H9 (cell line): ENCODE data around the gene CDKAL1. TPM values are rescaled to one million over a fixed set of nuclear protein-coding genes. Genes with fewer than 3 reads are reported as not detected.

Source experiments
- DNase-seq: peaks from one replicate; pipeline ENCODE4 v3.0.0-alpha.2; 2017
- H2AFZ ChIP-seq: one replicate; pipeline ENCODE4 v1.6.1; 2013; ENCODE audit warnings: mild to moderate bottlenecking, low read length, control low read depth, moderate library complexity
- H2AK5ac ChIP-seq: 2 replicates; pipeline ENCODE4 v1.6.1; 2013; ENCODE audit warnings: low read length, control low read depth, mixed read lengths; ENCODE audit not compliant: insufficient read length
- H2BK120ac ChIP-seq: one replicate; pipeline ENCODE4 v1.6.1; 2013; ENCODE audit warnings: low read depth, mild to moderate bottlenecking, low read length, control low read depth, inconsistent platforms; ENCODE audit not compliant: poor library complexity, severe bottlenecking
- H2BK12ac ChIP-seq: 2 replicates; pipeline ENCODE4 v1.6.1; 2013; ENCODE audit warnings: low read length, control low read depth, mixed read lengths, low read depth; ENCODE audit not compliant: insufficient read length
- H2BK15ac ChIP-seq: 2 replicates; pipeline ENCODE4 v1.6.1; 2013; ENCODE audit warnings: low read depth, low read length, control low read depth
- H2BK20ac ChIP-seq: one replicate; pipeline ENCODE4 v1.6.1; 2013; ENCODE audit warnings: low read depth, mild to moderate bottlenecking, low read length, control low read depth, inconsistent platforms; ENCODE audit not compliant: poor library complexity, severe bottlenecking
- H2BK5ac ChIP-seq: 2 replicates; pipeline ENCODE4 v1.6.1; 2013; ENCODE audit warnings: low read length, control low read depth, mixed read lengths; ENCODE audit not compliant: insufficient read length
- H3K14ac ChIP-seq: 2 replicates; pipeline ENCODE4 v1.6.1; 2013; ENCODE audit warnings: low read length, control low read depth; ENCODE audit not compliant: insufficient read depth
- H3K18ac ChIP-seq: 2 replicates; pipeline ENCODE4 v1.6.1; 2013; ENCODE audit warnings: low read depth, mild to moderate bottlenecking, mixed read lengths, low read length, control low read depth; ENCODE audit not compliant: insufficient read length
- H3K23ac ChIP-seq: 2 replicates; pipeline ENCODE4 v1.6.1; 2013; ENCODE audit warnings: low read length, control low read depth, mixed read lengths, low read depth; ENCODE audit not compliant: insufficient read length
- H3K23me2 ChIP-seq: 2 replicates; pipeline ENCODE4 v1.6.1; 2013; ENCODE audit warnings: low read depth, mild to moderate bottlenecking, mixed read lengths, low read length, control low read depth; ENCODE audit not compliant: insufficient read length, poor library complexity, severe bottlenecking
- H3K27ac ChIP-seq: 2 replicates; pipeline ENCODE4 v1.5.1; 2013; ENCODE audit warnings: low read length, control low read depth, mixed read lengths, low read depth; ENCODE audit not compliant: insufficient read length
- H3K27me3 ChIP-seq: 2 replicates; pipeline ENCODE4 v1.6.1; 2013; ENCODE audit warnings: low read length, control low read depth, inconsistent platforms; ENCODE audit not compliant: insufficient read depth
- H3K4ac ChIP-seq: 2 replicates; pipeline ENCODE4 v1.6.1; 2013; ENCODE audit warnings: low read depth, mild to moderate bottlenecking, control low read depth, inconsistent platforms, low read length, moderate library complexity
- H3K4me1 ChIP-seq: 2 replicates; pipeline ENCODE4 v1.6.1; 2013; ENCODE audit warnings: low read length, control low read depth, inconsistent platforms; ENCODE audit not compliant: insufficient read depth
- H3K4me2 ChIP-seq: 2 replicates; pipeline ENCODE4 v1.6.1; 2013; ENCODE audit warnings: low read length, control low read depth, mixed read lengths; ENCODE audit not compliant: insufficient read length, insufficient read depth
- H3K56ac ChIP-seq: 2 replicates; pipeline ENCODE4 v1.6.1; 2013; ENCODE audit warnings: low read depth, mild to moderate bottlenecking, mixed read lengths, low read length, control low read depth; ENCODE audit not compliant: insufficient read length
- H3K79me1 ChIP-seq: 2 replicates; pipeline ENCODE4 v1.6.1; 2013; ENCODE audit warnings: low read depth, mild to moderate bottlenecking, moderate library complexity, low read length, control low read depth, inconsistent platforms; ENCODE audit not compliant: insufficient read depth, poor library complexity, severe bottlenecking
- H3K79me2 ChIP-seq: 2 replicates; pipeline ENCODE4 v1.6.1; 2013; ENCODE audit warnings: low read length, control low read depth, inconsistent platforms; ENCODE audit not compliant: insufficient read depth
- H3K9ac ChIP-seq: 2 replicates; pipeline ENCODE4 v1.6.1; 2013; ENCODE audit warnings: low read length, control low read depth, mixed read lengths; ENCODE audit not compliant: insufficient read length; ENCODE audit errors: extremely low read depth
- H3K9me3 ChIP-seq: one replicate; pipeline ENCODE4 v1.6.1; 2013; ENCODE audit warnings: low read depth, low read length, inconsistent platforms; ENCODE audit not compliant: control insufficient read depth
- H3T11ph ChIP-seq: one replicate; pipeline ENCODE4 v1.6.1; 2013; ENCODE audit warnings: mild to moderate bottlenecking, low read length, control low read depth, inconsistent platforms
- H4K20me1 ChIP-seq: one replicate; pipeline ENCODE4 v1.6.1; 2013; ENCODE audit not compliant: control insufficient read depth, insufficient read length, insufficient read depth
- H4K5ac ChIP-seq: 2 replicates; pipeline ENCODE4 v1.6.1; 2013; ENCODE audit warnings: low read depth, mild to moderate bottlenecking, mixed read lengths, low read length, control low read depth; ENCODE audit not compliant: insufficient read length
- H4K8ac ChIP-seq: replicated peaks from 2 replicates; pipeline ENCODE4 v1.6.1; 2013; ENCODE audit warnings: low read length, control low read depth, mixed read lengths, low read depth; ENCODE audit not compliant: insufficient read length
- H4K91ac ChIP-seq: 2 replicates; pipeline ENCODE4 v1.6.1; 2013; ENCODE audit warnings: low read depth, mild to moderate bottlenecking, moderate library complexity, mixed read lengths, low read length, control low read depth; ENCODE audit not compliant: insufficient read length
- H3K27ac Mint-ChIP-seq, 3 experiments: 2 replicates in 2 of 3; 3 replicates in 1 of 3; pipeline ENCODE4 v1.8.0; 2020 to 2021; ENCODE audit warnings: mixed read lengths in 3 of 3, mild to moderate bottlenecking in 1 of 3, moderate library complexity in 1 of 3
- H3K27me3 Mint-ChIP-seq: 2 replicates; pipeline ENCODE4 v1.8.0; 2021; ENCODE audit warnings: low read depth, mild to moderate bottlenecking, moderate library complexity, mixed read lengths
- H3K36me3 Mint-ChIP-seq, 3 experiments: 2 replicates in 2 of 3; 3 replicates in 1 of 3; pipeline ENCODE4 v1.8.0; 2020 to 2021; ENCODE audit warnings: low read depth in 3 of 3, mixed read lengths in 3 of 3; ENCODE audit not compliant: insufficient read depth in 1 of 3
- H3K4me1 Mint-ChIP-seq, 2 experiments: 2 replicates each; pipeline ENCODE4 v1.8.0; 2020; ENCODE audit warnings: mixed read lengths in 2 of 2
- H3K4me3 Mint-ChIP-seq, 2 experiments: 2 replicates in 1 of 2; 3 replicates in 1 of 2; pipeline ENCODE4 v1.8.0; 2020 to 2021; ENCODE audit warnings: mild to moderate bottlenecking in 2 of 2, mixed read lengths in 2 of 2, moderate library complexity in 1 of 2
- H3K9me3 Mint-ChIP-seq, 2 experiments: 2 replicates in 1 of 2; 3 replicates in 1 of 2; pipeline ENCODE4 v1.8.0; 2020; ENCODE audit warnings: mild to moderate bottlenecking in 2 of 2, mixed read lengths in 2 of 2, moderate library complexity in 1 of 2
- CTCF ChIP-seq: fragments of 200-600 bp; sonication (generic); conservative IDR thresholded peaks from 3 replicates; pipeline ENCODE4 v1.8.0; 2021; ENCODE audit warnings: antibody characterized with exemption, mild to moderate bottlenecking
- WGBS: extraction: QIAGEN DNeasy Blood & Tissue Kit; methylation state at CpG from one replicate; pipeline ENCODE4 v1.1.7; 2013; ENCODE audit warnings: missing lambda C conversion rate, low lambda C conversion rate, mixed read lengths; ENCODE audit not compliant: insufficient read length; ENCODE audit errors: extremely low coverage; 5-methylcytosine and 5-hydroxymethylcytosine counted together
- total RNA-seq: library from RNA; stranded (reverse); gene quantifications from 2 replicates; pipeline ENCODE4 v1.2.1, GENCODE V29; 2021

CDKAL1 gene
- total RNA-seq, 1 experiment from 2014 or later, result 23.0 TPM

GRCh38 chr6:20771409-20771808 lies 237.2 kb downstream of the CDKAL1 start:
- H3K4me1 Mint-ChIP-seq, result peaks cover 17 to 27% of the 10 kb centered on the region in 2 experiments
- no peak overlapping the region for H2BK20ac ChIP-seq
- H3K9me3 ChIP-seq, result no peaks in the 10 kb centered on the region
- no peaks in the 10 kb centered on the region for H3K79me2 ChIP-seq
- no peak overlapping the region for H2BK120ac ChIP-seq
- no peaks in the 10 kb centered on the region for H3K9me3 Mint-ChIP-seq
- no CpG with 5 or more reads among the region's 6 CpGs for WGBS
- no peak overlapping the region for H3K23ac ChIP-seq
- H3K27me3 Mint-ChIP-seq, result no peaks in the 10 kb centered on the region
- no peaks in the 10 kb centered on the region for H4K20me1 ChIP-seq
- H3K4me1 ChIP-seq, result peaks cover 3% of the 10 kb centered on the region; the same call in 1 of the 2 replicates
- no peak overlapping the region for H4K91ac ChIP-seq
- H2BK15ac ChIP-seq, result no peak overlapping the region
- peak overlapping the region in 2 of 3 experiments; percentile 75 to 76; a peak in 4 of 7 replicates for H3K27ac Mint-ChIP-seq
- H3T11ph ChIP-seq, result no peak overlapping the region
- no peak overlapping the region for H2AK5ac ChIP-seq
- H4K5ac ChIP-seq, result no peak overlapping the region
- H3K56ac ChIP-seq, result no peak overlapping the region
- H3K27me3 ChIP-seq, result no peaks in the 10 kb centered on the region
- no peak overlapping the region for H4K8ac ChIP-seq
- no peak overlapping the region for H2BK12ac ChIP-seq
- no peaks in the 10 kb centered on the region for H3K23me2 ChIP-seq
- no peak overlapping the region for H3K14ac ChIP-seq
- no peak overlapping the region for H3K4me3 Mint-ChIP-seq
- no peak overlapping the region for H3K4ac ChIP-seq
- TF ChIP-seq CTCF, result no peak
- H3K18ac ChIP-seq, result no peak overlapping the region
- no peak overlapping the region for H3K4me2 ChIP-seq
- no peaks in the 10 kb centered on the region for H3K79me1 ChIP-seq
- peak; percentile 50 for DNase-seq
- no peak overlapping the region for H2AFZ ChIP-seq
- H3K36me3 Mint-ChIP-seq, result no peaks in the 10 kb centered on the region
- H3K27ac ChIP-seq, result no peak overlapping the region
- H3K9ac ChIP-seq, result no peak overlapping the region
- no peak overlapping the region for H2BK5ac ChIP-seq
